Activated B cell treated with CpG ODN at 0.5 μM for 24 hours (primary cell): ENCODE results near the gene GRIK4. TPM values are rescaled to one million over a fixed set of nuclear protein-coding genes. Genes with fewer than 3 reads are reported as not detected.

Experiments used
- ATAC-seq: fragments of 200-7000 bp; cut with Tn5 transposase; one replicate; pipeline ENCODE4 v1.10.0; 2021; ENCODE audit warnings: low read depth, mild to moderate bottlenecking, moderate library complexity
- CTCF ChIA-PET: fragments of 350-600 bp; sonication (Branson Sonifier 250); formaldehyde crosslinking; loops from one replicate; lab custom pipeline; 2021; ENCODE audit warnings: antibody characterized with exemption; lab: Charles Lee
- POLR2A ChIA-PET: fragments of 350-600 bp; sonication (Branson Sonifier 250); formaldehyde crosslinking; loops from one replicate; lab custom pipeline; 2021; ENCODE audit warnings: antibody characterized with exemption; lab: Charles Lee
- DNase-seq: peaks from one replicate; pipeline ENCODE4 v3.0.0; 2022
- H3K27ac Mint-ChIP-seq: one replicate; pipeline ENCODE4 v1.8.0; 2020; ENCODE audit warnings: mixed read lengths
- H3K27me3 Mint-ChIP-seq: one replicate; pipeline ENCODE4 v1.8.0; 2021; ENCODE audit warnings: mixed read lengths
- H3K36me3 Mint-ChIP-seq: one replicate; pipeline ENCODE4 v1.8.0; 2021; ENCODE audit warnings: low read depth, mixed read lengths
- H3K4me1 Mint-ChIP-seq: one replicate; pipeline ENCODE4 v1.8.0; 2021; ENCODE audit warnings: mixed read lengths
- H3K4me3 Mint-ChIP-seq: one replicate; pipeline ENCODE4 v1.8.0; 2020; ENCODE audit warnings: mild to moderate bottlenecking, mixed read lengths
- H3K9me3 Mint-ChIP-seq: one replicate; pipeline ENCODE4 v1.8.0; 2020; ENCODE audit warnings: mixed read lengths
- CTCF ChIP-seq: fragments of 200-600 bp; IDR thresholded peaks from one replicate; pipeline ENCODE4 v1.8.0; 2022; ENCODE audit warnings: antibody characterized with exemption, mild to moderate bottlenecking
- intact Hi-C: fragments of 100-400 bp; cut with micrococcal nuclease; formaldehyde crosslinking; loops from one replicate; pipeline ENCODE4 v1.15.1; 2024
- total RNA-seq: library from RNA; stranded (reverse); gene quantifications from 2 replicates; pipeline ENCODE4 v1.2.3, GENCODE V29; 2022

The GRIK4 gene
- total RNA-seq, 1 donor from 2014 or later: not detected

GRCh38 chr11:120529911-120530310 is 18.4 kb downstream of the GRIK4 start:
- intact Hi-C loops: no loop called here
- ChIA-PET CTCF (no interaction called here), POLR2A (no interaction called here)
- peaks cover 21% of the 10 kb centered on the region for H3K27me3 Mint-ChIP-seq
- ATAC-seq (no peak), DNase-seq (no peak)
- H3K4me1 Mint-ChIP-seq: no peaks in the 10 kb centered on the region
- no peak overlapping the region for H3K27ac Mint-ChIP-seq
- H3K9me3 Mint-ChIP-seq: no peaks in the 10 kb centered on the region
- no peaks in the 10 kb centered on the region for H3K36me3 Mint-ChIP-seq
- H3K4me3 Mint-ChIP-seq: no peak overlapping the region
- TF ChIP-seq CTCF: no peak

GRCh38 chr11:120532082-120532831 is 20.7 kb downstream of the GRIK4 start:
- Mint-ChIP-seq H3K4me3 (no peak overlapping the region), H3K36me3 (no peaks in the 10 kb centered on the region), H3K27ac (no peak overlapping the region), H3K9me3 (no peaks in the 10 kb centered on the region), H3K27me3 (peaks cover 20% of the 10 kb centered on the region), H3K4me1 (no peaks in the 10 kb centered on the region)
- no peak for TF ChIP-seq CTCF
- no peak for DNase-seq
- ChIA-PET POLR2A (no interaction called here), CTCF (no interaction called here)
- no peak for ATAC-seq
- intact Hi-C loops: no loop called here

- Mint-ChIP-seq H3K9me3 (no peaks in the 10 kb centered on the region), H3K27me3 (peaks cover 20% of the 10 kb centered on the region), H3K27ac (no peak overlapping the region), H3K36me3 (no peaks in the 10 kb centered on the region), H3K4me3 (no peak overlapping the region), H3K4me1 (no peaks in the 10 kb centered on the region)
- ChIA-PET CTCF (no interaction called here), POLR2A (no interaction called here)
- TF ChIP-seq CTCF: no peak
- intact Hi-C loops: no loop called here
- no peak for ATAC-seq
- no peak for DNase-seq
Observed at GRCh38 chr11:120532832-120533196, 21.3 kb downstream of the GRIK4 start.

GRCh38 chr11:120536091-120536796 is 24.7 kb downstream of the GRIK4 start:
- no peak overlapping the region for H3K4me3 Mint-ChIP-seq
- H3K27ac Mint-ChIP-seq: no peak overlapping the region
- ChIA-PET CTCF (no interaction called here), POLR2A (no interaction called here)
- TF ChIP-seq CTCF: no peak
- intact Hi-C loops: no loop called here
- peaks cover 12% of the 10 kb centered on the region for H3K27me3 Mint-ChIP-seq
- DNase-seq (no peak), ATAC-seq (no peak)
- H3K4me1 Mint-ChIP-seq: peaks cover 22% of the 10 kb centered on the region
- H3K36me3 Mint-ChIP-seq: no peaks in the 10 kb centered on the region
- H3K9me3 Mint-ChIP-seq: no peaks in the 10 kb centered on the region

GRCh38 chr11:120536797-120537169 is 25.2 kb downstream of the GRIK4 start:
- Mint-ChIP-seq H3K4me1 (peaks cover 22% of the 10 kb centered on the region), H3K27ac (no peak overlapping the region), H3K9me3 (no peaks in the 10 kb centered on the region), H3K27me3 (peaks cover 10% of the 10 kb centered on the region), H3K36me3 (no peaks in the 10 kb centered on the region), H3K4me3 (no peak overlapping the region)
- ChIA-PET POLR2A (no interaction called here), CTCF (no interaction called here)
- intact Hi-C loops: no loop called here
- TF ChIP-seq CTCF: no peak
- ATAC-seq (no peak), DNase-seq (no peak)
